PC-9 (cell line): ENCODE measurements around the gene HCFC2.

Experiments
- CTCF ChIP-seq: fragments of 200-600 bp; sonication (generic); conservative IDR thresholded peaks from 2 replicates; pipeline ENCODE4 v1.6.1; 2017; ENCODE audit warnings: mixed run types, antibody characterized with exemption, mild to moderate bottlenecking, moderate library complexity
- EZH2 ChIP-seq: fragments of 200-600 bp; sonication (generic); IDR thresholded peaks from 2 replicates; pipeline ENCODE4 v1.8.0; 2017; ENCODE audit warnings: antibody characterized with exemption, low read depth

- no peak for TF ChIP-seq EZH2
- TF ChIP-seq CTCF, result no peak
These were observed 20.2 kb upstream of the HCFC2 start for GRCh38 chr12:104044158-104044557.
